ENCODE measurements around the gene DOK5.

DOK5 gene

GRCh38 chr20:54698373-54698772 is 223.0 kb downstream of the DOK5 start:
- no peak for DNase-seq (ENCODE audit: low read depth)
